Activated T-cell treated with anti-CD3 and anti-CD28 coated beads, Interleukin-2, amount 50 U/mL, for 4 hours (primary cell): ENCODE data around the gene PGM5. TPM values are rescaled to one million over a fixed set of nuclear protein-coding genes. Genes with fewer than 3 reads are reported as not detected.

Source experiments
- ATAC-seq, 2 donors: fragments of 200-7000 bp; cut with Tn5 transposase; one replicate each; pipeline ENCODE4 v1.10.0; 2021
- DNase-seq: peaks from one replicate; pipeline ENCODE4 v3.0.0-alpha.2; 2020
- H3K27me3 Mint-ChIP-seq: one replicate; pipeline ENCODE4 v1.8.0; 2021; ENCODE audit warnings: low read depth, mixed read lengths
- H3K36me3 Mint-ChIP-seq: one replicate; pipeline ENCODE4 v1.8.0; 2022; ENCODE audit warnings: mixed read lengths; ENCODE audit not compliant: insufficient read depth
- H3K4me1 Mint-ChIP-seq: one replicate; pipeline ENCODE4 v1.8.0; 2021; ENCODE audit warnings: low read depth, mixed read lengths
- H3K4me3 Mint-ChIP-seq: one replicate; pipeline ENCODE4 v1.8.0; 2021; ENCODE audit warnings: mild to moderate bottlenecking, moderate library complexity, mixed read lengths
- H3K9me3 Mint-ChIP-seq: one replicate; pipeline ENCODE4 v1.8.0; 2021; ENCODE audit warnings: mixed read lengths
- total RNA-seq, 3 donors: library from RNA; stranded (reverse); gene quantifications; one replicate each; pipeline ENCODE4 v1.2.1, GENCODE V29; 2021

The PGM5 gene
- total RNA-seq, 3 donors from 2014 or later, result not detected

DNA sequence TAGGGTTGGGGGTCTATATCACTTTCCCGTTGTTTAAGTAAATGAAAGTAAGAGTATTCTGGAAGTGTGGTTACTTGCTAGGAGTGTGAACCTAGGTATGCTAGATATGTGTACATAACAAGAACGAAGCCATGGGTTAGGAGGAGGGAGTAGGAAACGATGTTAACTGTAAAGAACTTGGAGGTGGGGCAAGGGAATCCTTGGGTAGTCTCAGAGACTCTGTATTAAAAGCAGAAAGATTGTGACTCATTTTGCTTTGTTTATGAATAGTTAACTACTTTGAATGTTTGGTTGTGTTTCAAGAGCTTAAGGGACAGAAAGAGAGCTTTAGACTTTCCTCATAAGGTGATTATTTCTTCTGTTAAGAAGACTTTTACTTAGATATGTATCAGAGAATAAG, 124.4 kb downstream of the PGM5 start:
- H3K27me3 Mint-ChIP-seq, result peaks cover 4% of the 10 kb centered on the region

DNA sequence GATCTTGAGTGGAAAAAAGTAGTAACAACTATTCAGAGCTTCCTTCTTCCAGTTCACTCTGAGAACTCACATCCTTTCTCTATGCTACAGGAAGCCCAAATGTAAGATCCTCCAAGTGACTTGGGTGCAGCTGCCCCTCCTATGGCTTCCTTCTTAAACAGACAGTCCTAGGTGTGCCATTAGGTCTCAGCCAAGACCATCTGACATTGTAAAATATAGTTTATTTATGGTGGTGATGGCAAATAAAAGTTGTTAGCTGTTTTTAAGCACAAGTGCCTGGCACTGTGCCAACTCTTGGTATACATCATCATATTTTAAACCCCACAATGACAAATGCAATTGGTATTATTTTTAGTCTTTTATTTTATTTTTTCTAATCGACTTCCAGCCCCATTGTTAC, 126.1 kb downstream of the PGM5 start:
- Mint-ChIP-seq H3K4me1 (no peaks in the 10 kb centered on the region), H3K27me3 (peaks cover 4% of the 10 kb centered on the region), H3K4me3 (no peak overlapping the region), H3K9me3 (peaks cover 15% of the 10 kb centered on the region), H3K36me3 (no peaks in the 10 kb centered on the region)
- ATAC-seq (no peak), DNase-seq (no peak)

More for the DNA sequence above, 124.4 kb downstream of the PGM5 start:
- no peak for ATAC-seq
- no peaks in the 10 kb centered on the region for H3K4me1 Mint-ChIP-seq
- H3K4me3 Mint-ChIP-seq, result no peak overlapping the region
- no peak for DNase-seq
- peaks cover 12% of the 10 kb centered on the region for H3K9me3 Mint-ChIP-seq
- H3K36me3 Mint-ChIP-seq, result no peaks in the 10 kb centered on the region

DNA sequence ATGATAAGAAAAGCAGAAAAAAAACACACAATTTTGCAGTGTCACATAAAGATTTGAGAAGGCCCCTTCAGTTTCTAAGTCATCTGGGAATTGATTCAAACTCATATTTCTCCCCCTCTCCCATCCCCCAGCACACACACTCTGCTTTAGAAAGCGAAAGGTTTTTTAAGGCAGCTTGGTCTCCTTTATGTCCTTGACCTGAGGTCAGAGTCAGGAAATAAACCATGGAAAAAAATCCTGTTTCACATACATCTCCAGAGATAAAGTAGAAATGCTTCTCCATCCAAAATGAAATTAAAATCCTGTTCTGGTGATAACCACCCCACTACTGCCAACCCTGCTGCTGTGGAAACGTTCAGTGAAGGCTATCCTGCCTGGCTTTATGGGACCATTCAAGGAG, 131.7 kb downstream of the PGM5 start:
- no peaks in the 10 kb centered on the region for H3K36me3 Mint-ChIP-seq
- H3K9me3 Mint-ChIP-seq, result peaks cover 12% of the 10 kb centered on the region
- peaks cover 5% of the 10 kb centered on the region for H3K27me3 Mint-ChIP-seq
- ATAC-seq, result no peak
- H3K4me1 Mint-ChIP-seq, result no peaks in the 10 kb centered on the region
- no peak overlapping the region for H3K4me3 Mint-ChIP-seq
- no peak for DNase-seq

DNA sequence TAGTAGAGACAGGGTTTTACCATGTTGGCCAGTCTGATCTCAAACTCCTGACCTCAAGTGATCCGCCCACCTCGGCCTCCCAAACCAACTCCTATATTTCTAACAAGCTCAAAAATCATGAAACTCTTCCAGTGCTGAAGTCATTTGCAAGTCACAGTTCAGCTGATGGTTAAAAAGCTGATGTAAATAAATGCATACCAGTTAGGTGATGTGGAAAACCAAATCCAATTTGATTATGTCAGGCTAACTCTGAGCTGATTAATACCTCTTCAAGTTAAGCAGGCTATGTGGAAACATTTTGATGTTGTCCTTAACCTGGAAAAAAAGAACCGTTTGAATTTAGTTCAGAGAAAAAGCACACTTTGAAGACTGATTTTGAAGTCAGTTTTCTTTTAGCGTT, 133.2 kb downstream of the PGM5 start:
- DNase-seq (no peak), ATAC-seq (no peak)
- no peaks in the 10 kb centered on the region for H3K36me3 Mint-ChIP-seq
- no peak overlapping the region for H3K4me3 Mint-ChIP-seq
- H3K4me1 Mint-ChIP-seq, result no peaks in the 10 kb centered on the region
- H3K9me3 Mint-ChIP-seq, result peaks cover 9% of the 10 kb centered on the region
- peaks cover 5% of the 10 kb centered on the region for H3K27me3 Mint-ChIP-seq

DNA sequence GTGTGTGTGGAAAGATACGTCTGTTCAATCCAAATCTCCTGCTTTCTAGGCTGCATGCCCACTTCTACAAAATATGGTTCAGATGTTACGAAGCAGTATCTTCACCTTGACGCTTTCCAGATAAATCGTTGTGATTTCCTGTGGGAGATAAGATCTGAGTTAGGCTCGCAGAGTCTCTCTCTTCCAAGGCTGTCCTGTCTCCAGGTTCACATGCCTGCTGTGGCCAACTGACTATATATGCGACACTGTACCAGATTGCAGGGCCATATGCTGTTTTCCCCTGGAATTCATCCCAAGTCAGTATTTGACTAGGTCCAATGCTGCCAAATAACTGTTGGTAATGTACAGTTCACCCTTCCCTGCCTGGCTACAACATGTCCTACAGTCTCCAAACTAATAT, 136.4 kb downstream of the PGM5 start:
- H3K4me1 Mint-ChIP-seq, result no peaks in the 10 kb centered on the region
- DNase-seq, result no peak
- H3K9me3 Mint-ChIP-seq, result no peaks in the 10 kb centered on the region

DNA sequence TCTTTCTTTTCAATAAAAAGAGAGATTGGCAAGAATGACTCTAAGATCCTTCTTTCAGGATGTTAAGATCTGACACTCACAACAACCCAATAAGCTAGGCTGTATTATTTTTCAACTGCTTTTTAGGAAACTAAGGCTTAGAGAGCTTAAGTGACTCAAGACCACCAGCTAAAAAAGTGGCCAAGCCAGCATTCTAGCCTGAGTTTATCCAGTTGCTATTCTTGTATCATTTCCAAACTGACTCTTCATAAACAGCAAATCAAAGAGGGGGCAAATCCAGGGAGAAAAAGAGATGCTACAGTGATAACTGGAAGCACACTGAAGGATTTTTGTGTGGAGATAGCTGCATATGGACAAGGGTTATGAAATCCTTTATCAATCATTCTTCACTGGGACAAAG, 137.1 kb downstream of the PGM5 start:
- H3K4me3 Mint-ChIP-seq, result no peak overlapping the region
- DNase-seq (no peak), ATAC-seq (no peak)
- H3K4me1 Mint-ChIP-seq, result no peaks in the 10 kb centered on the region
- H3K9me3 Mint-ChIP-seq, result no peaks in the 10 kb centered on the region
- H3K36me3 Mint-ChIP-seq, result no peaks in the 10 kb centered on the region
- H3K27me3 Mint-ChIP-seq, result peaks cover 2% of the 10 kb centered on the region

More for the DNA sequence above, 136.4 kb downstream of the PGM5 start:
- Mint-ChIP-seq H3K4me3 (no peak overlapping the region), H3K27me3 (peaks cover 2% of the 10 kb centered on the region), H3K36me3 (no peaks in the 10 kb centered on the region)
- ATAC-seq, result no peak

DNA sequence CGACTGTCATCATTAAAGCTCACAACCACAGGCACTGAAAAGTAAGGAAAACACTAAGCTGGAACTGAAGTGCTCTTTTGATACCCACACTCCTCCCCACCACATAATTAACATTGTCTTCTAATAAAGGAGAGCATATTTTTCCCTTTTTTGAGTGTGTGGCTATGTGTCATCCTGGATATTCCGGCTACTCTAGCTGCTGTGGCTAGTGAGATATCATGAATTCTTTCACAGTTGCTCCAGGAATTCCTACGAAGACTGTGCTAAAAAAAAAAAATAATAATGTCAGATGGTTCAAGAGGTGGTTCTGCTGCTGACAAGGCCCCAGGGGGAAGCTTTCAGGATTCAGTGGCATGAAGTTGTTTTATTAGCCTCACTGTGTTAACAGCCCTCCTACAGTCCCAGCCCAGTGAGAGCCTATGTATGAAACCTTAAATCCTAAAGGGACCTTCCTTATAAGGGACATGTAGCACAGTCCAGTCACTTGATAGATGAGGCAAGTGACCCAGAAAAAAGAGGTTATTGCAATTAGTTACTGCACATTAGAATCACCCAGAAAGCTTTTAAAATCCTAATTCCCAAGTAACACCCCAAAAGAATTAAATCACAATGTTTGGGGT, 137.7 kb downstream of the PGM5 start:
- ATAC-seq (no peak), DNase-seq (no peak)
- Mint-ChIP-seq H3K27me3 (peaks cover 4% of the 10 kb centered on the region), H3K36me3 (no peaks in the 10 kb centered on the region), H3K4me1 (no peaks in the 10 kb centered on the region), H3K9me3 (no peaks in the 10 kb centered on the region), H3K4me3 (no peak overlapping the region)

DNA sequence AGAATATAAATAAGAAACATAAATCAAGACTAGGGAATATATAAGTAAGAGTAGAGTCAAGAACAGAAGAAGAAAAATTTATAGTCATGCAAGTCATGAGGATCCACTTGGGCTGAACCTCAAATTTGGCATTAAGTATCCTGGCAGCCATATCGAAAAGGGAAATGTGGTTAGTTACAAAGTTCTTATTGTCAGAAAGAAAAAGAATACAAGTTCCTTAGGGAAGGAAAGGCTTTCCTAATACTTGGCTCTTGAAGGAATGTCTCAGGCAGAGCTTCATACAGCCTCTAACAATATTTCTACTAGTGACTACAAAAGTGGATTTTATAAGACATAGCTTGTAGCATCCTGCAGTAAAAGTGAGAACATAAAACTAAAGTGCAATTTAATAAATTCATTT, 138.8 kb downstream of the PGM5 start:
- Mint-ChIP-seq H3K36me3 (no peaks in the 10 kb centered on the region), H3K4me1 (no peaks in the 10 kb centered on the region), H3K4me3 (no peak overlapping the region), H3K27me3 (peaks cover 4% of the 10 kb centered on the region), H3K9me3 (no peaks in the 10 kb centered on the region)
- DNase-seq (no peak), ATAC-seq (no peak)

DNA sequence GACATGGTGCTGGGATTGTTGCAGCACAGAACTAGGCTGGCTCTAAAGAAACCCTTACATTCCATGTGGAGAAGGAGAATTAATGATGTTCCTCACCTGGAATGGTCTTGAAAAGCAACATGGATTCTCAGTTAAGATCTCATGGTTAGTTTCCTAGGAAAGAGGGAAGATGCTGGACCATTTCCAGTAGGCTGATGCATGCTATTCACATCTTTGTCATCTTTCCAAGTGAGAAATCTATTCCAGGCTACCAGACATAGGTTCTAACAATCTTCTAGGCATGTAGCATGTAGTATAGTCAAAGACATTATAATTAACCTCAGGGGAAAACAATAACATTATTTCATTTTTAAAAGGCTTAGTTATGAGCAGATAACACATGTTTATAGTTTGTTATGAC, 139.9 kb downstream of the PGM5 start:
- Mint-ChIP-seq H3K4me3 (no peak overlapping the region), H3K36me3 (no peaks in the 10 kb centered on the region), H3K27me3 (peaks cover 4% of the 10 kb centered on the region), H3K4me1 (no peaks in the 10 kb centered on the region), H3K9me3 (no peaks in the 10 kb centered on the region)
- ATAC-seq (no peak), DNase-seq (no peak)

DNA sequence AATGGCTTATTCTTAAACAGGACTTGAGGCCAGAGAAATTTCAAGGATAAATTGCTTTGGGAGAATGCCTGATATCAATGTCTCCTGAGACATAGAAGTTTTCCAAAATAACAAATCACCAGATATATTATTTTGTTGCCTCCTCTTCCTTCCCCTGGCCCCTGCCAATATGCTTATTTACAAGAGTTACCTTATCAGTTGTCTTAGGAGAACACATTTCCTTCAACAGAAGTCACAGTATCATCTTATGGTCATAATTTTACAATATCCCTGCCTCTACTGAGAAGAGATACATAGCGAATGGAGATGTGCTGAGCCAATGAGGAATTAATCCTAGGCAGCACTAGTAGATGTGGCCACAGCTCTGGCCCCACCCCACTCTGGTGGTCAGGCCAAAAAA, 141.2 kb downstream of the PGM5 start:
- no peak for DNase-seq
- no peak overlapping the region for H3K4me3 Mint-ChIP-seq
- H3K27me3 Mint-ChIP-seq, result peaks cover 3% of the 10 kb centered on the region
- no peaks in the 10 kb centered on the region for H3K36me3 Mint-ChIP-seq
- H3K9me3 Mint-ChIP-seq, result no peaks in the 10 kb centered on the region
- H3K4me1 Mint-ChIP-seq, result no peaks in the 10 kb centered on the region
- no peak for ATAC-seq

DNA sequence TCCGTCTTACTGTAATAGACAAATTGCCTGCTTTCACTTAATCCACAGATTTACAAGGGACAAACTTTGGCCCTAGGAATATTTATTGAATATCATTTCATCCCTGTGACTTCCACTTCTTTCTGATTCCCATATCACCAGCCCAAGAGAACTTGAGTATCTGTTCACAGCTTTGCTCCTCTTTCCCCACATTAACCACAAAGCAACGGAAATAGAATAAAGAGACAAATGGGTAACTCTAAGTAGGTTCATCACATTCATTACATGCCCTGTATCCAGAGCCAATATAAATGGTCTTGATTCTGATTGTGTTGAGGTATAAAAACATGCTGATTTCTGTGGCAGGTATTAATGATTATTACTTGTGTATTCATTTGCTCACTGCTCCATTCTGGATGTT, 142.4 kb downstream of the PGM5 start:
- ATAC-seq (no peak), DNase-seq (no peak)
- Mint-ChIP-seq H3K36me3 (no peaks in the 10 kb centered on the region), H3K4me3 (no peak overlapping the region), H3K27me3 (peaks cover 3% of the 10 kb centered on the region), H3K9me3 (no peaks in the 10 kb centered on the region), H3K4me1 (no peaks in the 10 kb centered on the region)

DNA sequence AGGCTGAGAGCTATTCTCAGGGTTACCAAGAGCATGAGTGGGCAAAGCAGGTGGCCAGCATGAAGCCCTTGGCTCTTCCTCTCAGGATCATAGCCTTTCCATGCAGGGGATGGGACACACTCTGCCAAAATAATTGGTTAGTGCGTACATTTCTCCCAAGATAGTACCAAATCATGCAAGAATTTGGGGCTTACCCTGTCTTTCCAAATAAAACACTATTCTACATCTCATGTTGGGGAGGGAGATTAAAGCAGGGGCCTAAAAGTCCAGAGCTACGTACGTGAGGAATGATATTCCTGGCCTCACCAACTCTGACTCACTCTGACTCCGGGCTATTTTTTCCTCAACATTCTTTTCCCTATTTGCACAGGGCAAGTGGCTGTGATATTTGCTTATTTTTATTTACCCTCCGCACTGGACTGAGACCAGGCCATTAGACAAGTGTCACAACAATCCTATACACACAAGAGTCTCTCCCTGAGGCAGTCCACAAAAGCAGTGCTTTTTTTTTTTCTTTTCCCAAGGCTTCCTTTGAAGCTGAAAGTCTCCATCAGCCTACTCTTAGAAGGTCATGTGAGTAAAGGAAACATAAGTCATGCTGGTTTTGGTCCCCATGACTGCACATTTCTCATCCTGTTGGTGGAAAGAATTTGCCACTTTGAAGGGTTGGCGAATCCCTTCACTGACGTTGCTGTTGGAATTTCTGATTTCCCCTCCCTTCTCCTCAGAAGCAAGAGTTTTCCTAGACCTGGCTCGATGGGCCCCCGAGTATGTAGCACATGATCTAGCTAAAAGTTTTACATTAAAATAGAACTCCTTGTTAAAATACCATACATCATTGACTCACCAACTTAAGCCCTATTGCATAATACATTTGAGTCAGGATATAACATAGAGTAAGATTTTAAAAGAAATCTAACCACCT, 144.3 kb downstream of the PGM5 start:
- H3K4me1 Mint-ChIP-seq, result no peaks in the 10 kb centered on the region
- H3K27me3 Mint-ChIP-seq, result peaks cover 3% of the 10 kb centered on the region
- H3K4me3 Mint-ChIP-seq, result no peak overlapping the region
- no peaks in the 10 kb centered on the region for H3K9me3 Mint-ChIP-seq
- ATAC-seq, result no peak
- no peaks in the 10 kb centered on the region for H3K36me3 Mint-ChIP-seq
- DNase-seq, result no peak

DNA sequence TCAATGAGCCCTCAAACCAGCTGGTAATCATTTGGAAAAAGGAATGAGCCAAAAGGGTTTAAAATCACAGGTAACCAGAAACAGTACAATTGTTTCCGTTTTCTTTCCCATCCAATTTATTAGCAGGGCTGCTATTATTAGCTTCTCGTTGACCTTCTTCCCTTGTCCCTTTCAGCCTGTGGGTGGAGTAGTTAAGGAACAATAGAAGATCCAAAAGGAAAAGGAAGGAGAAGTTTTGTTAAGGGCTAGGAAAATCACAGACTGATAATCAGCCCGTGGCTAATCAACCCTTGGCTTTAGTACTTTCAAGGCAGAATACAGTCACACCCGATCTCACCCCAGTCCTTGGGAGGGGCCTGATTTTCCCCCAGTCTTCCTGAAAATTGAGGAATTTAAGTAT, 145.9 kb downstream of the PGM5 start:
- no peaks in the 10 kb centered on the region for H3K36me3 Mint-ChIP-seq
- no peak for ATAC-seq

DNA sequence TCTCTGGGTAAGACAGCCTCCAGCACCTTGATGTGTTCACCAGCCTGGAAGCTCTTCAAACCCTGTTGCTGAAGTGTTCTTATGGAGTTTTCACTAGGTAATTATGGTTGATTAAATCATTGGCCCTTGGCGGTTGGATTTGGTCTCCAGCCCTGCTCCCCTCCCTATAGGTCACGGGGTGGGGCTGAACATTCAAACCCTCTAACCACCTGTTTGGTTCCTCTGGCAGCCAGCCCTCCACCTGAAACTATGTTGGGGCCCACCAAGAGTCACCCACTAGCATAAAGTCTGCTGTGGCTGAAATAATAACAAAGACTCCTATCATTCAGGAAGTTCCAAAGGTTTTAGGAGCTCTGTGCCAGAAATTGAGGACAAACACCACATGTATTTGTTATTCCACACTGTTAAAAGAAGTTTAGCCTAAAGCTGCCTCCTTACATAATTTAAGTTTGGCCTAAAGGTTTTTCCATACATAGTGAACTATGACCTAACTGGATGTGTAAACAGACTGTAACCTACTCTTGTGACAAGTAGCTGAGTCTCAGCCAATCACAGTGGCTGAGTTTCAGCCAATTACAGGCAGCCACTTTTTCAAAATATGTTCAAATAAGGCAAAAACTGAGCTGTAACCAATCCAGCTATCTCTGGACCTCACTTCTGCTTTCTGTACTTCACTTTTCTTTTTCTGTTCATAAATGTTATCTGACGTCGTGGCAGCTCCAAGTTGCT, 149.4 kb downstream of the PGM5 start:
- H3K4me3 Mint-ChIP-seq, result no peak overlapping the region
- no peak for ATAC-seq
- DNase-seq, result no peak
- no peaks in the 10 kb centered on the region for H3K9me3 Mint-ChIP-seq
- no peaks in the 10 kb centered on the region for H3K4me1 Mint-ChIP-seq
- H3K36me3 Mint-ChIP-seq, result no peaks in the 10 kb centered on the region
- H3K27me3 Mint-ChIP-seq, result no peaks in the 10 kb centered on the region

More for the DNA sequence above, 145.9 kb downstream of the PGM5 start:
- no peak for DNase-seq
- Mint-ChIP-seq H3K27me3 (peaks cover 3% of the 10 kb centered on the region), H3K4me1 (no peaks in the 10 kb centered on the region), H3K4me3 (no peak overlapping the region), H3K9me3 (no peaks in the 10 kb centered on the region)
